Measurements from ENCODE around the gene HYAL1.
"Not testable (repeated sequence)": the region's sequence is repeated elsewhere in the genome, so short reads cannot be mapped to it uniquely, and the experiment has no call there.

HYAL1 gene

DNA sequence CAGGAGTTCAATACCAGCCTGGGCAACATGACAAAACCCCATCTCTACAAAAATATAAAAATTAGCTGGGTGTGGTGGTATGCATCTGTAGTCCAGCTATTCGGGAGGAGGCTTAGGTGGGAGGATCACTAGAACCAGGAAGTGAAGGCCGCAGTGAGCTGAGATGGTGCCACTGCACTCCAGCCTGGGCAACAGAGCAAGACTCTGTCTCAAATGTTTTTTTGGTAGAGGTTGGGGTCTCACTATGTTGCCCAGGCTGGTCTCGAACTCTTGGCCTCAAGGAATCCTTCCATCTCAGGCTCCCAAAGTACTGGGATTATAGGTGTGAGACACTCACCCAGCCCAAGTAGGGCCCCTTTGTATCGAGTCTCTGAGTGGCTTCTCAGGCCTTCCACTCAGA, 9.3 kb downstream of the HYAL1 start:
- no peak for DNase-seq (ENCODE audit: low read depth)

- no peak for DNase-seq (ENCODE audit: low read depth)
These were observed 10.1 kb downstream of the HYAL1 start for GRCh38 chr3:50293079-50293801.

DNA sequence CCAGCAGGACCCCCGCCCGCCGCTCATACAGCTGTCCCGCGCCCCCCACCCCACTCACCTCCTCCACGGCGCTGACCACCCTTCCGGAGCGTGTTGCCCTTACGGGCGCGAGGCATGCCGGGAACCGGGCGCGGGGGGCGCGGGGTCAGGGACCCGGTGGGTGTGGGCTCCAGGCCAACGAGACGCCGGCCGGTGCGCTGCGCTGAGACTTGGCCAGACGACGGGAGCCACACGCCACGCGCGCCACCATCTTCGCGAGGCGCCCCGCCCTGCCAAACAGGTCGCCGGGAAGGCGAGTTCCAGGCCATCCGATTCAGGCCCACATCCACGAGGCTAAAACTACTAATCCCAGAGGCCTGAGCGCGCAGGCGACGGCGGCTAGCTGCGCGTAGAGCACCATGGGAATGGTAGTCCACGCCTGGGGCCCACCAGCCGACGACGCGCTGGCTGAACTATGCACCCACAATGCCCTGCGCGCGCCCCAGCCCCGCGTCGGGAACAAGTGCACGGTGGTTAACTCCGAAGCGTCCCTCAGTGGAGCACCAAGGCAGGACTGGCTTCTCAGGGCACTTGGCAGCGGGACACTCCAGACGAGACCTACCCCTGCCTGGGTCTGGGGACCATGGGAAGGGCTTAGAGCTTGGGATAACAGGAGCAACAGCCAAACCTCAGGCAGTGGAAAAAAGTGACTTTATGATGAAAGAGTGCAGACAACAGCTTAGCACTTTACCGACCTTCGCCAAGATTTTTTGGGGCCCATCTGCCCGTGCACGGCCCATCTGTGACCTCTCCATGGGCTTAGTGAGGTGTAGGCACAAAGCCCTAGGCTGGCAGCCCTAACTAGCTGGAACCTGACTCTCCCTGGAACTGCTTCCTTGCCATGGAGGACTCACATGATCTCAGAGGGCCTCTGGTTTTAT, 11.0 kb downstream of the HYAL1 start, which contains the start of gene IFRD2:
Gene IFRD2, minus strand, starts transcription at position 271 of the 920 bp plus-strand sequence. Its CDS starts 155 bp downstream, at position 116.
- DNase-seq (ENCODE audit: low read depth): peak; percentile 84

GRCh38 chr3:50290161-50290641, 13.2 kb downstream of the HYAL1 start:
- no peak for DNase-seq (ENCODE audit: low read depth)

DNA sequence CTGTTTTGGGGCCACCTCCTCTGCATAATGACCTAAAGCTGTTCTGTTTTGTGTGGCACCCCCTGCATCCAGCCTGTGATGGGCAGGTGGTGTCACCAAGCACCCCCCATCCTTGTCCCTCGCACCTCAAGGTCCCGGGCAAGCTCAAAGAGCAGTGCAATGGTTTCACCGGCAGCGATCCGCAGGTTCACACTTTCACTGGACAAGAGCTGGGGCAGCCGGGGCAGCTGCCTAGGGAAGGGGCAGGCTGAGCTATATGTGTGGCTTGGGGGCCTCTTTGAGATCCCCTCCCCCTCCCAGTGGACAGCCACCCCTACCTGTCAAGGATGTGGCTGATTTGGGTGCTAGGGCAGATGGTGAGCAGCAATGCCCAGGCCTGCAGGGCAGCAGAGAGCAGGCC, 14.2 kb downstream of the HYAL1 start:
- no peak for DNase-seq (ENCODE audit: low read depth)

DNA sequence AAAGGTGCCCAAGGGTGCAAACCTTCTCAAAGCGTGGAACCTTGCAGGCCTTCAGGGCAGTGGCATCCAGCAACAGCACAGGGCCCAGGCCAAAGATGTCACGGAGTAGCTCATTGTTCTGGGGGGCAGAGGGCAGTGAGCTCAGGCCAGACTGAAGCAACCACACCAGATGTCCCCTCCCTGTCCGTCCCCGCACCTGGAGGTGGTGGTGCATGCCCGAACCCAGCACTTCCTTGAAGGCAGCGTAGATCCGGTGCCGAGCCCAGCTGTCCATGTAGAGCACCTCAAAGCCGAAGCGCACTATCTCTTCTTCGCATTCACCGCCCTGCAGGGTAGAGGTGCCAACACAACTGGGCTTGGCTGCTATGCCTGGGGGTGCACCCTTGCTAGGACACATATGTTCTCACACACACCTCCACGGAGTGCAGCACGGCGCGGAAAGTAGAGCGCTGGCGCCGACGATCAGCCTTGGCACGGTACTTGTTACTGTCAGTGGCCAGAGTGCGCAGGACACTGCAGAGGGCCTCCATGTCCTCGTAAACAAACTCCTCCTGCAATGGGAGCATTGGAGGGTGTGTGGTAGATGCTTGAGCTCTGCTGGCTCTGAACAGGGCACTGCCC, 14.9 kb downstream of the HYAL1 start:
- DNase-seq (ENCODE audit: low read depth): no peak

DNA sequence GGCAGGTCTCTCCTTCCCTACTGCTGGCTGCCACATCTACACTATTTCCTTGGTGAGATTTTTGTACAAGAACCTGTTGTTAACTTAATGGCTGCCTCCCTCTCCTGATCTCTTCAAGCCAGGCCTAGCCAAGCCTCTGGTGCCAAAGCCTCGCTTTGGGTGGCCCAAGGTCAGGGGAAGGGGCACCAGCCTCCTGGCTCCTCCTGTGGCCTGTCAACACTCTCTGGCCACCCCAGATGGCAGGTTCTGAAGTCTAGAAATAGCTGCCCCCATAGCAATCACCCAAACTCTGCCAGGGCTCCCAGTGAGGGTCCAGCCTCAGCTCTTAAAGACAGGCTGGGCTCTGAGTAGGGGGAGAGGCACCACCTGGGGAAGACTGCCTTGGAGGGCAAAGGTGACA, 16.1 kb downstream of the HYAL1 start:
- DNase-seq (ENCODE audit: low read depth): no peak

DNA sequence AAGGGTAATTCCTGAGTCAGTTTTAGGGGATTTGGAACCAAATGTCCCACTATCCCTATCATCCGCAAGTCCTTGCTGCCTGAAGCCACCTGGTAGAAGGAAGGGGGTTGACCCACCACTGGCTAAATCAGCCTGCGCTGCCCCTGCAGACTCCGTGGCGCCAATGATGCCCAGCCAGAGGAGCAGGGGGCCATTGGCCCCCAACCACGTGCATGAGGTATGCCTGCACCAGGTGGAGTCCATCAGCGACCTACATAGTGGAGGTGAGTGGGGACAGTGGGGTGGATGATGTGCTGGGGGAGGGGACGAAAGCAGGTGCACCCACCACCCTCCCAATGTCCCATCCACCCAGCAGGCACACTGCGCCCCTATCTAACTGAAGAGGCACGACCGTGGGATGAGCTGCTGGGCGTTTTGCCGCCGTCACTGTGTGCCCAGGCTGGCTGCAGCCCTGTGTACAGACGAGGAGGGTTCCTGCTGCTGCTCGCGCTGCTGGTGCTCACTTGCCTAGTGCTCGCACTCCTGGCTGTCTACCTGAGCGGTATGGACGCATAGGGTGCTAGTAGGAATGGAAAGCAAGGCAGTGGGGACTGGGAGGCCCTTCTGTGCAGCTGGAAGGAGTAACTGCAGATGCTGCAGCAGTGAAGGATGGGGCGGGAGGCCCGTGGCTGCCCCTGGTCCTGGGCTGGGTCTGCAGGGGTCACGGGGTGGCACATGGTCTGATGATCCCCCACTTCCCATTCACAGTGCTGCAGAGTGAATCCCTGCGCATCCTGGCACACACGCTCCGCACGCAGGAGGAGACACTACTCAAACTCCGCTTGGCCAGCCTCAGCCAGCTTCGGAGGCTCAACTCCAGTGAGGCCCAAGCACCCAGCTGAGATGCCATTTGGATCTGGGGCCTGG, 16.8 kb downstream of the HYAL1 start:
- DNase-seq (ENCODE audit: low read depth): no peak

GRCh38 chr3:50284121-50284520, 19.3 kb downstream of the HYAL1 start:
- DNase-seq (ENCODE audit: low read depth): not testable (repeated sequence)

DNA sequence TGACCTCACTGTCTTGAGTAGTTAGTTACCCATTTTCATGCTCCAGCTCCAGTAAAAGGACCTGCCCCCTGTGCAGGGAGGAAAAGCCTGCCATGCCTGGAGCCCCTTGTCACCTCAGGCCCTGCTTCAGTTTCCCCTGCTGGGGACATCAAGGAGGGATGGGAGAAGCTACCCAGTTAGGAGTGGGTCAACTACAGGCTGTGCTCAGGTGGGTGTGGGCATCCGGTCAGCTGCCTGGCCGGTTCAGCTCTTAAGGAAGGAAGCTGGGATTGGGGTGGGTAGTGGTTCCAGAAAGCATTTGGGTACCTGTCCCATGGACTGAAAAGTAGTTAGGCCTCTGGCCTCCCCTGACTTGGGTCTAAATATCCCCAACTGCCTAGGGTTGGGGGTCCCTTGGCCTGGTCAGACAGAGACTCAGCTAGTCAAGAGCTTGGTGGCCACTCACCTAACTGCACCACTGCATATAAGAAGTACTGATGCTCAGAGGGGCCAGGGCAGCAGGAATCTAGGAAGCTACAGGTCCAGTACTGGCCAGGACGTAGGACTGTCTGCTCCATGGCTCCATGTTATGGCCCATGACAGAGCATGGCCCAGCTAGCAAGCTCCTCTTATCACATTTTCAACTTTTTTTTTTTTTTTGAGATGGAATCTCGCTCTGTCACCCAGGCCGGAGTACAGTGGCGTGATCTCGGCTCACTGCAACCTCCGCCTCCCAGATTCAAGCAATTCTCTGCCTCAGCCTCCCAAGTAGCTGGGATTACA, 23.9 kb downstream of the HYAL1 start:
- no peak for DNase-seq (ENCODE audit: low read depth)

GRCh38 chr3:50278880-50279224, 24.5 kb downstream of the HYAL1 start, which contains the start of gene LSMEM2:
TSS of gene LSMEM2 (plus strand) at chr3:50279087. CDS start at chr3:50279114, 27 bp downstream.
- no peak for DNase-seq (ENCODE audit: low read depth)

DNA sequence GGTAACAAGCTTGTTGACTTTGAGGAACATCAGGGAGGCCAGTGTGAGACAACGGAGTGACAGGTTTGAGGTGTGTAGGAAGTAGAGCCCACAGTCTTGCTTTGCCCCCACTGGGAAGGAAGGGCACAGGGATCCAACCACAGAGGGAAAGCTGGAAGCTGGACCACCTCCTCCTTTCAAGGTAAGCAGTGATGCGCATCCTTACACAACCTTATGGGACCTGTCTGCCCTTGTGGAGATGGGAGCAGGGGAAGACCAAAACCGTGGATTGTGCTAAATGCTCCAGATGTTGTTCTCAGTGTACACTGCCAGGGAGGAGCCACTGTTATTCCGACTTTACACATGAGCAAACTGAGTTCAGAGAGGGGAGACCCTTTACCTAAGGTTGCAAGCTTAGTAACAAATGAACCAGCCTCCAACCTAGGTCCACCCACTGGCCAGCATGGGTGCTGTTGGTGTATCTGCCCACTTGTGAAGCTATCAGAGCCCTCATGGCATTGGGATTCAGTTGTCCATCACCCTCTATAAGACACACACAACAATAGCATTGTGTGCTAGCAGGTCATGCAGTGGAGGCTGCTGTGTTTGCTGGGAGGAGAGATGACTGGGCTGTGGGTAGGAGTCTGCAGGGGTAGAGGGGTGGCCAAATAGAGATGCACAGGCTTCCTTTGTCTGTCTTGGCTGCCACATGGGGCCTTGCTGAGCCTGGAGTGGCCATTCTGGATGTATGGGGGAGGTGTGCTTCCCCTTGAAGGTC, 25.1 kb downstream of the HYAL1 start:
- DNase-seq (ENCODE audit: low read depth): no peak

DNA sequence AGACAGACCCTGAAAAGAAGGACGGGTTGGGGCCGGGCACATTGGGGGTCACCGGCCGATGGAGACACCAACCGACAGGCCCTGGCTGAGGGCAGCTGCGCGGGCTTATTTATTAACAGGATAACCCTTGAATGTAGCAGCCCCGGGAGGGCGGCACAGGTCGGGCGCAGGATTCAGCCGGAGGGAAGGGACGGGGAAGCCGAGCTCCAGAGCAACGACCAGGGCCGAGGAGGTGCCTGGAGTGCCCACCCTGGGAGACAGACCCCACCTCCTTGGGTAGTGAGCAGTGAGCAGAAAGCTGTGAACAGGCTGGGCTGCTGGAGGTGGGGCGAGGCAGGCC, 26.6 kb downstream of the HYAL1 start:
- no peak for DNase-seq (ENCODE audit: low read depth)

- no peak for DNase-seq (ENCODE audit: low read depth)
These were observed 27.2 kb downstream of the HYAL1 start for GRCh38 chr3:50275996-50276761.

- no peak for DNase-seq (ENCODE audit: low read depth)
These were observed 28.0 kb downstream of the HYAL1 start for GRCh38 chr3:50275141-50275995.

GRCh38 chr3:50274371-50275104, 28.8 kb downstream of the HYAL1 start:
- DNase-seq (ENCODE audit: low read depth): no peak

- DNase-seq (ENCODE audit: low read depth): no peak
These were observed 29.7 kb downstream of the HYAL1 start for GRCh38 chr3:50273689-50274065.

Data from non-pigmented ciliary epithelial cell (primary cell).